ENCODE measurements around the gene C3orf33.

Gene C3orf33

DNA sequence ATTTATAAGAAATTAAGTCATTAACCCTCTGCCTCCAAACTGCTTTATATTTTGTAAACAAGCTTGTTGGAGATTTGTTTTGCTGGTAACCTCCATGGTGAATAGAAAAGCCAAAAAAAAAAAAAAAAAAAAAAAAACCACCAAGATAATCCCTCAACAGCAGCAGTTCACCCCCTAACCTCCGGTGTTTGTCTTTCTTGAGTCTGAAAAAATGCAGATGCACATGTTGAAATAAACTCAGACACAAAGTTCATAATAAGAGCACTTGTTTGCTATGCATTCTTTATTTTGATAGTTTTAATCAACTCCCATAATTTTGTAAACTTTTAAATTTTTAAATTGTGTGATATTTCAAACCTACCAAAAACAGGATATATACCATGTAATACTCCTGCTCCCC is 59.4 kb downstream of the C3orf33 start:
- TF ChIP-seq, protein P1, sequence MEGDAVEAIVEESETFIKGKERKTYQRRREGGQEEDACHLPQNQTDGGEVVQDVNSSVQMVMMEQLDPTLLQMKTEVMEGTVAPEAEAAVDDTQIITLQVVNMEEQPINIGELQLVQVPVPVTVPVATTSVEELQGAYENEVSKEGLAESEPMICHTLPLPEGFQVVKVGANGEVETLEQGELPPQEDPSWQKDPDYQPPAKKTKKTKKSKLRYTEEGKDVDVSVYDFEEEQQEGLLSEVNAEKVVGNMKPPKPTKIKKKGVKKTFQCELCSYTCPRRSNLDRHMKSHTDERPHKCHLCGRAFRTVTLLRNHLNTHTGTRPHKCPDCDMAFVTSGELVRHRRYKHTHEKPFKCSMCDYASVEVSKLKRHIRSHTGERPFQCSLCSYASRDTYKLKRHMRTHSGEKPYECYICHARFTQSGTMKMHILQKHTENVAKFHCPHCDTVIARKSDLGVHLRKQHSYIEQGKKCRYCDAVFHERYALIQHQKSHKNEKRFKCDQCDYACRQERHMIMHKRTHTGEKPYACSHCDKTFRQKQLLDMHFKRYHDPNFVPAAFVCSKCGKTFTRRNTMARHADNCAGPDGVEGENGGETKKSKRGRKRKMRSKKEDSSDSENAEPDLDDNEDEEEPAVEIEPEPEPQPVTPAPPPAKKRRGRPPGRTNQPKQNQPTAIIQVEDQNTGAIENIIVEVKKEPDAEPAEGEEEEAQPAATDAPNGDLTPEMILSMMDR (IDR thresholded peaks at IDR 0.05): no peak
- DNase-seq (ENCODE audit: low spot score): no peak
- no peak overlapping the region for H3K4me3 ChIP-seq
- no peak overlapping the region for H3K27ac ChIP-seq

DNA sequence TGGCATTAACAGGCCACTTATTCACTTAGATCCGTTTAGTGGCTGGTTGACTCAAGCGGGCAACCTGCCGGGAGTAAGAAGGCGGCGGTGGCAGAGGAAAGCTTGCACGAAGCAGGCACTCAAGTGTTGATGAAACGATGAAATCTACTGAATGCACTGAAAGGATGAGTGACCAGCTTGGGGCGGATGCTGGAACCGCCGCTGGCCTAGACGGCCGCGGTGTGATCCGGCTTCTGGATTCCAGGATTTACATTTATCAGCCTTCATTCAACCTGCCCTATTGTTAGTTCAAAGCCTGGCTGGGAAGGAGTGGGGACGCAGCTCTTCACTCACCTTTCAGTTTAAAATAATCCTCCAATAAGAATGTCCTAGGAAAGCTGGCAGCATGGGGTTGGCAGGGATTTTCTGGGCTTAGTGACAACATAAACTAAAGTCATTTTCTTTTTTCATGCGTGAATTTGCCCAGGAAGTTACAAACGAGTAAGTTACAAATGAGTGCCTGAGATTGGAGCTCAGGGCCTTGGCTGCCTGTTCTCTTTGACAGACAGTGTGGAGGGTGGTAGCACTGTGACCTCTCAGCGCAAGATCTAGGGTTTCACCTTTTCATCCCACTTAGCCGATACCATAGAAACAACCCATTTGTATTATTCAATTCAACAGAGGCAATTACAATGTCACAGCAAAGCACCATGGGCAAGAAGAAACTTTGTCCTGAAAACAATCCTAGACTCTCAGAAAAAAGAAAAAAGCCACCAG is 60.1 kb downstream of the C3orf33 start:
- H3K4me3 ChIP-seq: peak overlapping the region; percentile 75
- DNase-seq (ENCODE audit: low spot score): no peak
- no peak overlapping the region for H3K27ac ChIP-seq
- TF ChIP-seq, protein P1 (IDR thresholded peaks at IDR 0.05): no peak

DNA sequence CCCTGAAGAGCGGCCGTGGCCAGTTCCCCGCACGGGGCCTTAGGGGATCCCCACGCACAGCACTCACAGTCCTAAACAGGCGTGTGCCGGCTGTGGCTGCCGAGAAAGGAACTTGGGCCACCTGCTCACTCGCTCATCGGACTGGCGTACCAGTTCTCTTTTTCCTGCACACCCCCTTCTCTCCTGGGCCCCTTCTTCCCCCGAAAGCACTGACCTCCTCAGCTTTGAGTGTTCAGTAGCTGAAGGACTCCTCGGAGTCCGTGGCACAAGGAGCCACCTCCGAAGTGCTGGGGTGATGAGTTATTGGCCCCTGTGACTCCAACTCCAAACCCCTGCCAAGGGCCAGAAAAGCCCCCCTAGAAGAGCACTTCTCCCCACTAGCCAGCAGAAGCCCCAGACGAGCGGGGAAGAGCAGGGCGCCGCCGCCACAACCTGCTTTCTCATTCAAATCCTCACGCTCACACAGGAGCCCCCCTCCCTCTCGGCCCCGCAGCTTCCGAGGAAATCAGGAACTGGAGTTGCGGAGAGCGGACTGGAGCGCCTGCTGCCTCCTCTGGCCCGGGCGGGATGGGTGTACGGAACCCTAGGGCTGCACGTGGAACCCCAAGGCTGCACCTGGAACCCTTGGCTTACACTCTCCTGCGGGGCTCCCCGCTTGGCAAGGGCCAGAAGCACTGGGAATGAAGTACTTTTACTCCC is 61.3 kb downstream of the C3orf33 start, which contains the start of gene PLCH1:
PLCH1 (minus strand) TSS at position 446 of the 699 bp plus-strand sequence. CDS start 40,847 bp downstream, outside the sequence.
- peak; percentile 77 for DNase-seq (ENCODE audit: low spot score)
- TF ChIP-seq, protein P1 (IDR thresholded peaks at IDR 0.05): no peak
- no peak within 1 kb of the TSS for H3K27ac ChIP-seq
- H3K4me3 ChIP-seq: peak within 1 kb of the TSS; percentile 75

DNA sequence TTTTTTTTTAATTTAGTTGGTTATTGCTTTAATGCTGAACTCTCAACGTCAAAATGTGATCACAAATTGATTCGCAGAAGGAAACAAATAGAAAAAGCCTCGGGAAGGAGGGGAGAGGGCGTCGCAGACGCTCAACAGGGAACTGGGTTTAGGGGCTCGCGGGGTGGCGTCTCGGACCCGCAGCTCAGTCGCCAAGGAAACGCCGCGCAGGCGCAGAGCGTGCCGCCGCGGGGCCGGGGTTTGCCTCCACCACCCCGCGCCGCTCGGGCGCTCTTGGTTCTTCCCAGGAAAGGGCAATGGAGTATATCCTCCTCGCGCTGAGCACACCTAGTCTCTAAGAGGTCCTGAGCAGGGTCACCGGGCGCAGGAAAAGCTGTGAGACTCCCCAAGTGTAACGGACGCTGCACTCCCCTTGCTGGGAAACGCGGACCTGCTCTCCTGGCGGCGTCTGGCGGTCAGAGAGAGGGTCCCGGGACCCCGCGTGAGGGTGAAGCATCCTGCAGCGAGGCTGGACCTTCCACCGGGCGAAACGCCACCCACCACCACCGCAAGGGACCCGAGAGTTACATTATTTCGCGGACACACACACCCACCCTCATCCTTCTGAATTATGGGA is 62.0 kb downstream of the C3orf33 start:
- TF ChIP-seq, protein P1 (IDR thresholded peaks at IDR 0.05): no peak
- H3K4me3 ChIP-seq: peak overlapping the region; percentile 75
- no peak for DNase-seq (ENCODE audit: low spot score)
- no peak overlapping the region for H3K27ac ChIP-seq

DNA sequence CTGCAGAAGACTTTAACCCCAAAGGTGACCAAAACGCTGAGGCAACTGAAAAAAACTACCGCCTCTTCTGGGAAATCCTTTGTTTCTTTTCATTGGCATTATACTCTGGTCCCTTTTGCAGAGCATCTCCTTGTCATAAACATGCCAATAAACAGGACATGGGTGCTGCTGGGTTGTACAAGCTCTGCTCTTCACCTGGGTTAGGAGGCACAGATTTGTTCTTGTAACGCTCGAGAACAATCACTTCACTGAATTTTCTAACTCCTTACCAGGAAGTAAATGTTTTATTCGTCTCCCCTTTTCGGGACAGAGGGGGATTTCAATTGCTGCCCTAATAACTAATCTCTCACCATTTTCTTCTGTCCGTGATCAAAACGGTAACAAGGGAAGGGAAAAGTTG is 62.5 kb downstream of the C3orf33 start:
- TF ChIP-seq, protein P1 (IDR thresholded peaks at IDR 0.05): no peak
- Histone ChIP-seq H3K4me3 (peak overlapping the region; percentile 75), H3K27ac (no peak overlapping the region)
- DNase-seq (ENCODE audit: low spot score): no peak

DNA sequence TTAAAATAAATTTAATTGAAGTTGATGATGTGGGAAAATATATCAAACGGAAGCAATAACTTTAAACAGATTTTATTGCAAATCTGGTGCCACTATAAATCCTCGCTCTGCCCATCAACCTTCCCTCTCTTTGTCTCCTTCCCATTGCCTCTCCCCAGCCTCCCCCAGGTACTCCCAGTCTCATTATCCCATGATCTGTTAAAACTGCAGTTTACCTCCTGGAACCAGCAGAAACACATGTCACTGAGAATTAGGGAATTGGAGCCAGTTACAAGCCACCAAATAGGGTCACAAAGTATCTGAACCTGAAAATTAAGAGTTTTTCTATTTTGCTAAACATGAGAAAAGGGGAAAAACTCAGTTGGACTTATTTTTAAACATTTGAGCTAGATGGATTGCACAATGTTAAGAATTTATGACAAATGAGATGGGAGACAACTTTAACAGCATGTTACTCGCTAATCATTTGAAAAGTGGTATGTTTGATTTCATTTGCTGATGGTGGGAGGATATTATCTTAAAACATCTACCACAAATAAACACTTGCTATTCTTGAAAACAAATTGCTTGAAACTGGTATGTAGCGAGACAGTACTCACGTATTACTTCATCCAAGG is 63.6 kb downstream of the C3orf33 start:
- TF ChIP-seq, protein P1 (IDR thresholded peaks at IDR 0.05): no peak
- DNase-seq (ENCODE audit: low spot score): no peak
- H3K4me3 ChIP-seq: no peak overlapping the region
- no peak overlapping the region for H3K27ac ChIP-seq
